GM19395 (cell line): Measurements from ENCODE around the gene BANF2.

Experiments used
- ATAC-seq: cut with Tn5 transposase; IDR thresholded peaks from one replicate; pipeline ENCODE4 v1.9.1; 2021; ENCODE audit warnings: mild to moderate bottlenecking, moderate library complexity; ENCODE audit not compliant: unreplicated experiment

BANF2 gene

DNA sequence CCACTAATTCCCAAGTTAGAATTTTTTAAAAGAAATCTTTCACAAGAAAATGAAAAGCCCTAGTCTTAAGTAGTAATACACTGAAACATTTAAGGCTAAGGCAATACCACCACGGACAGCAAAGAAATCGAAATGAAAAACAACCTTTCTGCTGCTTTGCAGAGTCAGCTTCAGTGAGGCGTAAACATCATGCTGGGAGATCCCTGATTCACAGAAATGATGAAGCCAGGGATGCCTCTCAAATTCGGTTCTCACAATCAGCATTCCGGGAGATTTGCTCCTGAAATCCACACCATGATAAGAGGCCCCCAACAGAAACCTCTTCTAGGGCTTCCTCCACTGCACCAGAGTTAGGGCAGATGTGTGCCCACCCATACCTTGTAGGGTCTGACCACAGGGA is 36.3 kb upstream of the BANF2 start:
- ATAC-seq: no peak

DNA sequence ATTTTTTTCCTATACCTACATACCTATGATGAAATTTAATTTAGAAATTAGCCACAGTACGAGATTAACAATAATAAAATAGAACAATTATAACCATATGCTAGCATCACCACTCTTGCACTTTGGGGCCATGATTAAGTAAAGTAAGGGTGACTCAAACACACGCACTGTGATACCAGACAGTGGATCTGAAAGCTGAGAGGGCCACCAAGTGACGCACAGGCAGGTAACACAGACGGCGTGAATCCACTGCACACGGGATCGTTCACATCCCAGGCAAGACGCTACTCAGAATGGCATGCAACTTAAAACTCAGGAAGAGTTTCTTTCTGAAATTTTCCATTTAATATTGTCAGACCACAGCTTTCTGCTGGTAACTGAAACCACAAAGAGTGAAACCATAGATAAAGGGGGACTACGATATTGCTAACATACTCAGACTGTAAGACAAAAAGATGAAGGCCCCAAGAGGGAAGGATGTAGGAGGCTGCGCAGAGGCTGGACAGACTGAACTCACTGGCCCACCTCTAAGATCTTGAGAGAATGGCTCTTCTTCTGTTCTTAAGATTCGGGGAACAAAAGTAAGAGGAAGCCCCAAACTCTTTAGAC is 35.6 kb upstream of the BANF2 start:
- no peak for ATAC-seq

DNA sequence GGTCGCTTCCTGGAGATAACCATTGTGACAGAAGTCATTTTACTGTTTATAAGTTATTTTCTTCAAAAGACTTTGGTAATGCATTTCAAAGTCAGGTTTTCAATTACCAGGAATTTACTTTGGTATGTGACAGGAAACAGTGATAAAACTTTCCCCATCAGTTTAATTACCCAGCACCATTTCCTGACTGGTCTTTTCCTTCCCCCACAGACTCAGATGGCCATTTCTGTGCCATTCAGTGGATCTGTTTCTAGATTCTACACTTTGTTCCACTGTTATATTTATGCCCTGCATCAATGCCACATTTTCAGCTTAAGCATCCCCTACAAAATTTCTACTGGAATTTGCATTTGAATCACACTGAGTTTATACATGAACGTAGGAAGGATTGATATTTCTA is 34.0 kb upstream of the BANF2 start:
- ATAC-seq: no peak

DNA sequence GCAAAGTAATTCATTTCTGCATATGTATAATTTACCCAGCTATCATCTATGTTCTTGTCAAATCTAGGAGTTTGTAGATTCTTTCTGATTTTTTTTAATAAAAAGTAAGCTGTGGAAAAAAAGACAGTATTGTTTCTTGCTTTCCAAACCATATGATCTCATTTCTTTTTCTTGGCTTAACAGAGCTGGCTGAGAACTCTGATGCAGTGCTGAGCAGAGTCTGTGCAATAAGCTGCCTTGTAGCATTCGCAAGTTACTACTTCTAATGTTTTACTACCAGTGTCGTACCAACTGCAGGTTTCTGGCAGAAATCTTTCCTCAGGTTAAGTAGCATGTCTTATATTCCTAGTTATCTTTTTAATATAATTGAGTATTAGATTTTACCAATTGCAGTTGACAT is 33.3 kb upstream of the BANF2 start:
- no peak for ATAC-seq

DNA sequence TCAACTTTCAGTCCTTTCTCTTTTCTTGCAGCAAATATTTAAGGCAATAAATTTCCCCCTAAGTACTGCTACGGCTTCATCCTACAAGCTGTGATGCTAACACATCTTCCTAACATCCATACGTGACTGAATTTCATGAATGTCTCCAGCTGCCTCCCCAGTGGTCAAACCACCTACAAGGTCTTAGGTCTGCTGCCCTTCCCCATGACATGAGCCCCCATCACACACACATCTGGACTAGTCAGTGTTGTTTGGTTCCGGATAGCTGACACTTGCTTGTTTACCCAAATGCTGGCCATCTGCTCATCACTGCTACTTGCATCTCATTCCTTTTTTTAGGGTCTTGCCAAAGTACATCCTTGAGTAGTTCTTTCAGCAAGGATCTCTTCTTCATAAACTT is 32.3 kb upstream of the BANF2 start:
- no peak for ATAC-seq

DNA sequence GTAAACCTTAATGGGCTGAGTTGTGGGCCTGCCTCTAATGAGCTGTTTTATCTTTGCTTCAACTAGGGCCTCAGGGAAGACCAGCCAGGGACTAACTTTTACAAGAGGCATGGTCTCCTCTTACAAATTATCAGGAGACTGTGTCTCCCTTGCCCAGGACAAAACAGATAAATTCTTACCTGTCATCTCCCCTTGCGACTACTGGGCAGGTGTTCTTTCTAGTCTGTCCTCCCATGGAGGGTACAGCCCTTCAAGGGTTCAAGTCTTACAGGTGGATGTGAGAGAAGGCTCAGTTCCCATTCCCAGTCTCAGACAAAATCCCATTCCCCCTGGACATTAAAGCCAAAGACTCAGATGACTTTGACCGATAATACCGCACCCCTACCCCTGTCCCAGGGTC is 31.3 kb upstream of the BANF2 start:
- ATAC-seq: no peak

DNA sequence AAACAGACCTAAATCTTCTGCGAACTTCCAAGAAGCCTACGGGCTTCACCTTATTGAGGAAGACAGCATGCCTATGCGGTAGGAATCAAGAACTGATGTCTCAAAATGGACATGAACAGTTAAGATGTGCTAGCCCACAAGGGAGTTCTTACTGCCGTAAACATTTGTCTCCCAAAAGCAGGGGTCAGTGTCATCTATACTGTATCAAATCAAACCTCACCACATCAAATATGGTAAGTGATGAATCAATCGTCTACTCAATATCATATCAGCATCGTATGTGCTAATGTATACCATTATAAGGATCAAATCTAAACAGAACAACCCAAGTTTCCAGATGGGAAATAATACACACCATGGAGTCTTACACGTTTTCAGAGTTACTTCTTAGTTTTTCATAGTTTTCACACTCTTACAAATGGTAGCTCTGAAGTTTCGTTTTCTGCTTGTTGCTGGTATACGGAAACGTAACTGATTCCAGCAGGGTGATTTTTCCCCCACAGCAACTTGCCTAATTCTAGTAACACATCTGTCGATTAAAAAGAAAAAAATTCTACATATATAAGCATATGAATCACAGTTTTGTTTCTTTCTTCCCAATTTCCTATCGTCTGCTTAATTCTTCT is 30.3 kb upstream of the BANF2 start:
- ATAC-seq: no peak

DNA sequence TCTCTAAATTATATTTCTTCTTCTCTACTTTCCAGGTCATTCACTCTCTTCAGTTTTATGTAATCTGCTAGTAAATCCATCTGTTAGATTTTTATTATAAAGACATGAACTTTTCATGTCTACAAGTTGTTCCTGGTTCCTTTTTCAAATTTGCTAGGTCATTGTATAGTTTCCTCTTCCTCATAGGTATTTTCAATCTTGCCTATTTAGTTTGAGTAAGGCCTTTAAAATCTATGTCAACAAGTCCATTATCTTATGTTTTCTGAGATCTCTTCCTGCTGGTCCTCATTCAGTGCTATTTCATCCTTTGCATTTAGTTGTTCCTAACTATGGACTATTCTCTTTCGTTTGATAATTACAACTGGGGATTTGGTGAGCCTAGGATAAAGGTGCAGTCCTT is 28.8 kb upstream of the BANF2 start:
- no peak for ATAC-seq

DNA sequence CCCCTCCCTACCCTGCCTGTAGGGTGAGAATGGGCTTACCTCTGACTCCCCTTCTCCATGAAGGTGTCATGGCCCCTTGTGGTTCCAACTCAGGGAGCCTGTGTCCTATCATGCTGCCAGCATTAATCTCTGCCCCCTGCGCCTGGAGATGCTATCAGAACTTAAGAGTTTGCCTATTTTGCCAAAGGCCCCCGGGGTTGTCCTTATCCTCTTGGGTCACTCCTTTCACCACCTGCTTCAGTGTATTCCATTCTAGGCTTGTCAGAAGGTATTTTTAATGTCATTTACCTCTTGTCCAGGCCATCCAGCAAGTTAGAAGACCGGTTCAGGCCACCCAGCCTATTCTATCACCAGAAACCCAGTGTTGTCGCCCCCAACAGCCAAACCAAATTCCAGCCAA is 28.2 kb upstream of the BANF2 start:
- no peak for ATAC-seq

DNA sequence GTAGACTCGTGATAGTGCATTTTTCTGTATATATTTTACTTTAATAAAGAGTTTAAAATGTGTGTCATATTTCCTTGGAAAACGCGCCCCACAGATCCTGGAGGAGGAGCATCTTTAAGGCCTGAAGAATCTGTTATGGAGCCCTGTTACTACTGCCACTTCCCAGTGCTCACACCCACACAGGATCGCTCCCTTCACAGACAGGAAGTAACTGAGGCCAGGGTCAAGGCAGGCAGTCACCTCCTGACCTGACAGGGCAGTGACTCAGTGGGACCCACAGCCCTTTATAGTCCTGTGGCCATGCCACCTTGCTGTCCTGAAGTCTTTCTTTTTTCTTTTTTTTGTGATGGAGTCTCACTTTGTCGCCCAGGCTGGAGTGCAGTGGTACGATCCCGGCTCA is 26.7 kb upstream of the BANF2 start:
- no peak for ATAC-seq

DNA sequence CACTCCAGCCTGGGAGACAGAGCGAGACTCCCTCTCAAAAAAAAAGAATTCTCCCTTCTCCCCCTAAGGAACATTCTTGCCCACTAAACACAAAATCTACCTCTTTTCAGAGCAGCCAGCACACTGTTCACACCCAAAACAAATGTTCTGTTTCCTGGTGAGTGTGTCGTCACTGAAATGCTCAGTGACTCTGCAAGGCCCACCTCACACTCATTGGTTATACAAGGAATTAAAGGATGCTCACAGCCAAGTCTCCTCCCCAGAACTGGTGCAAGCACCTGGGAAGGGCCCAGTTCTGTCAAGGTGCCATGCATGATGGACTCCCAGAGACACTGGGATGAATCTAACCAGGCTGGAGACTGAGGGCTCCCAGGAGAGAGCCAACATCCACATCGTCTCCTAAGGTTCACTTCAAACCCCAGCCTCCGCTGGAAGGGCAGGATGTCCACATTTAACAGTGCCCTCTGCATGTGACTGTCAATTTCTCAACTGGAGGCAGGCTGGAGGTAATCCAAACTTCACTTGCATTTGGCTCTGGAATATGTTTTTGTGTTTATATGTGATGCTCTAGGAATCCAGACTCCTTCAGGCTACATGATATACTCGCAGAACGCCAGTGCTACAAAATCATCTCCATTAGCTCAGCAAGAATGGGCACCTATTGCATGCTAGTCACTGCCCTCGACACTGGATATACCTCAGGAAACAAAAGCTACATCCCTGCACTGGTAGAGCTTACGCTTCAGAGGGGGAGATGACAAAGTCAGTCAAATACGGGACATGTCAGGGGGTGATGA is 24.8 kb upstream of the BANF2 start:
- no peak for ATAC-seq

DNA sequence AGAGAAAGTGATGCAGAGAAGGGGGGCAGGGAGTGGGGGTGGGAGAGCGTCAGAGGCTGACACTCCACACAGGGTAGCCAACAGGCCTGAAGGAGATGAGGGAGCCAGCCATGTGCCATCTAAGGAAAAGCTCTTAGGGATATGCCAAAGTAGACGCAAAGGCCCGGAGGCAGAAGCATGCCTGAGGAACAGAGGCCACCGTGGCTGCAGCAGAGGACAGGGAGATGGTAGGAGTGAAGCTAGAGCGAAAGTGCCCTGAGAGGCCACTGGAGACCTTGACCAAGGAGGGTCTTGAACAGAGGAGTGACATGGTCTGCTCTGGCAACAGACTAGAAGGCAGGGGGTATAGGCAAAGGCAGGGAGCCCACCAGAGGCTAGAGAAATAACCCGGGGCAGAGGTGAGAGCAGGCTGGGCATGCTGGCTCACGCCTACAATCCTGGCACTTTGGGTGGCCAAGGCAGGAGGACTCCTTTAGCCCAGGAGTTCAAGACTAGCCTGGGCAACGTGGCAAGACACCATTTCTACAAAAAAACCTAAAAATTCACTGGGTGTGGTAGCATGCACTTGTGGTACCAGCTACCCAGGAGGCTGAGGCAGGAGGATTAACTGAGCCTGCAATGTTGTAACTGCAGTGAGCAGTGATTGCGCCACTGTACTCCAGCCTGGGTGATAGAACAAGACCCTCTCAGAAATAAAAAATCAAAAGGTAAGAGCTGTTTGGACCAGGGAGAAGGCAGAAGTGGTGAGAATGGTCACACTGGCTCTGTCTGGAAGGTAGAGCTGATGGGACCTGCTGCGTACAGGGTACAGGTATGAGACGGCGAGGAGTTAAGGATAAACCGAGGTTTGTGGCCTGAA is 24.0 kb upstream of the BANF2 start:
- no peak for ATAC-seq

DNA sequence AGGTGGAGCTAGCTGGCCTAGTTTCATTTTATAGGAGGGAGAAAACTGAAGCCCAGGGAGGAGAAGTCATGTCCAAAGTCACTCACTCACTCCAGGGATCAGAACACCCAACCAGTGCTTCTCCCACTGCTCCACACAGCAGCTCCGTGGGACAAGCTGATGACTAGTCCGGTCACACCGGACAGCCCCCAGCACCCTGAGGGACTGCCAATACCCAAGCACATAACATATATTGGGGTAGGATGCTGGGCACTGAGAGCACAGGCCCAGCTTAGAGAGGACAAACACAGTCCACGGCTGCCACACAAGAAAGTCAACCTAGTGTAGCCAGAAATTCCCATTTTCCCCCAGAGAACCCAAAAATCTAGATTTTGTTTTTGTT is 23.4 kb upstream of the BANF2 start:
- no peak for ATAC-seq

DNA sequence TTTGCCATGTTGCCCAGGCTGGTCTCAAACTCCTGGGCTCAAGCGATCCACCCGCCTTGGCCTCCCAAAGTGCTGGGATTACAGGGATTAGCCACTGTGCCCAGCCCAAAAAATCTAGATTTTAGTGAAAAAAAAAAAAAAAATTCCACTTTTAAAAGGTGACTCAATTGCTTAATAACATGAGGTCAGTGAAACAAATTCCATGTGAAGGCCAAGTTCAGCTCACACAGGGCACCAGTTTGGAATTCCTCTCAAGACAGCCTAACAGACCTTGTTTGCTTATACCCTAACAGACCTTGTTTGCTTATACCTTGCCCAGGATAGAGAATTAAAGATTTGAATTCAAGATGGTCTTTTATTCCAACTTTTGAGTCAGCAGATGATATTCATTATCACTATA is 22.8 kb upstream of the BANF2 start:
- no peak for ATAC-seq

DNA sequence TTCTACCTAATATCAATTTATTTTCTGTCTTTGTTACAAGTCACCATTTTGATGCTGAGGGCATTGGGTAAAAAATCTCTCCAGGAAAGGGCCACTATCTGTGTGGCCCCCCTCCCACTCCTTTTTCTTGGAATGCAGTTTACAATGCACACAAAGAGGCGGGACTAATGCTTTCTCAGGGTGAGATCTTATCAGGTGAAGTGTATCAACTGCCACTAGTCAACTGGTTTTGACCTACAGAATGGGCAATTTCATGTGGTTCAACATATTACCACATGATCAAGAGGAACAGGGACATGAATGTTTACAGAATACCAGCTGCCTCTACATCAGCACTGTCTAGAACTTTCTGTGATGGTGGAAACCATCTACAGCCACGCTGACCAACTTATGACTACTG is 21.5 kb upstream of the BANF2 start:
- ATAC-seq: no peak

DNA sequence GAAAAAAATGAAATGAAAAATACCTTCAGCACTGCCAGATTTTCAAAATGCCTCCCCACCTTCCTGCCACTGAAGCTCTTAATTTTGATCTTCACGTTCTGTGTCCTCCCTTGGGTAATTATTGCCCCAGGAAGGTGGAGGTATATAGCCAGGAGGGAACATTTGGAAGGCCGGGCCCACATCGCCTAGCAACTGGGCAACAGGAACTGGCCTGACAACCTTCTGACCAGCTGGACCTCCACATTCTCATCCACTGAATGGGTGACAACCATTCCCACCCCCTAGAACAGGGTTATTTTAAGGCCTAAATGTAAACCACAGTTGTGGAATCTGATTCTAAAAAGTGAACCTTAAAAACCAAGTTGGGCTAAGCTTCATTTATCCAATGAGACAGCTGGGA is 20.9 kb upstream of the BANF2 start:
- no peak for ATAC-seq

DNA sequence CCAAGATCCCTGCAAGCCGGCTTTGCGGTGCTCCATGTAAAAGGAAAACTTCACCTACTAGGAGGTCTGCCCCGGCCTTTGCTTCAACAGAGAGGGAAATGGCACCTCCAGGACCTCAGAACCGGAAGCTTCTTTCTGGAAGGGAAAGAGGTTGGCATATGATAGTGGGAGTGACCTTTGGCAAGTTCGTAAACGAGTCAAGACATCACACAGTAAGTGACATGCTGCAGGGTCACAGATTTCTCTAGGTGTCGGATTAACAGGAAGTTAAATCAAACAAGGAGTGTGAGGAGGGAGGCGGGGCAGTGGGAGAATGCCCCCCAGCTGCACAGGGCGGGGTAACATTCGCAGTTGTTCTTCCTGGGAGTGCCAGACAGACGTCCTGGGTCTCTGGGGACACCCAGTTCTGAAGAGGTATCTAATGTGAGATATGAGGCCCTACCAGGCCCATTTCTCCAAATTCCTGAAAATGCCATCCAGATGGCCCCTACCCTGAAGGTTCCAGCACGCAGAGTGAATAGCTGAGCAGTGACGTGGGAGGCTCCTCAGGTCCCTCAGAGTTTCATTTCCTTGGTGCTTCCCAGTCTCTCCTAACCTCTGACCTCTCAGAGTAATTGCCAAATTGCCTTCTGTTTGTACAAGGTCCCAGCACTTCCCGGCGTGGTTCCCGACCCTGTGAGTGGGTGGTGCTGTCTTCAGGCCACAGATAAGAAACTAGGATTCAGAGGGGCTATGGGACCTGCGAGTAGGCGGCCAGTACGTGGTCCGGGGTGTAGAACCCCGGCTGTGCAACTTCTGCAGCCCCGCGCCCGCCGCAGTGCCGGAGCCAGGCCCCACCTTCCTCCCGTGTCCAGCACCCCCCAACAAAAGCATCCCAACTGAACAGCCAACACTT is 19.6 kb upstream of the BANF2 start:
- no peak for ATAC-seq

DNA sequence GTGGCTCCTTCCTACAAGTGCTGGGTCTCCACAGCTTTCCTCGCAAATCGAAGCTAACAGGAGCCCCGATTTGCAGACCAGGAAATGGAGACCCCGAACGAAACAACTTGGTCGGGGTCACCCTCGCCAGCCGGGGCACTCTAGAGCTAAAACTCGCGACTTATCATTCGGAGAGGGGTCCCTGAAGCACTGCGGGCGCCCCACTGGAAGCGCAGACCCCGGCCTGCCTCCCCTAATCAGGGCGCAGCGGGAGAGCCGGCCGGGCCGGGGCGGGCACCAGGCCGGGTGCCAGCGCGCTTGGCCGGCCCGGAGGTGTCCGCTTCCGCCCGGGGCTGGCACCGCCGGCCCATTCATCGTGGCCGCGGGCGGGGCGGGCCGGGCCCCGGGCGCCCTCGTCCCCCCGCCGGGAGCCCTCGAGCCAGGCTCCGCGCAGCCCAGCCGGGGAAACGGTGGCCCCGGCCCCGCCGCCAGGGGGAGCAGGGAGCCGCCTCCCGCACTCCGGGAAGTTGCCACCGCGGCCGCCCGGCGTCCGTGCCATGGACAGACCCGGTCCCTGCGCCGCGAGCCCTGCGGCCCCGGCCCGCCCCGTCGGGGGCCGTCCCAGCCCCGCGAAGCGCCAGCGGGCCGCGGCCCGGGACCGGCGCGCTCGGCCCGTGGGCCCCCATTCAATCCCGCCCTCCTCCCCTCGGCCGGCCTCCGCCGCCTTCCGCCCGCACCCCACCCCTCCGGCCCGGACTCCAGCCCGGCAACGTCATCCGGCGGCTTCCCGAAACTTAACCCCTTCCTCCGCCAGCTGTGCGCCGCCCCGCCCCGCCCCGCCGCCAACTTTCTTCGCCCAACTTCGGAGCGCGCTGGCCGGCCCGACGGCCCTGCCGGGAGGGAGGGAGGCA is 18.7 kb upstream of the BANF2 start:
- peak; percentile 42 for ATAC-seq

DNA sequence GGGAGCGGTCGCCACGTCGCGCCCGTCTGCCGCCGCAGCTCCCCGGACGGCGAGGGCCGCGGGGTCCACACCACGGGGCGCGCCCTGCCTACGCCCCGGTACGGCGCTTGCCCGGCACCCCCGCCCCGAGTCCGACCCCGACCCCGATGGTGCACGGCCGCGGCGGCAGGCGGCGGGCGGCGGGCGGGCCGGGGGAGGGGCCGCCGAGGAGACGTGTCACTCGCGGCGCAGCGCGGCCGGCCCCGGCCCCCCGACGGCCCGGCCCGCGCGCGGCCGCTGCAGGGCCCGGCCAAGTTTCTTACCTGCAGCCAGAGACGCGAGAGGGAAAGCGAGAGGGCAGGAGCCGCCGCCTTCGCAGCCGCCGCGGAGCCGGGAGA is 18.1 kb upstream of the BANF2 start:
- ATAC-seq: peak; percentile 4
